ENCODE results near the gene C1orf159.

C1orf159 gene

GRCh38 chr1:1157914-1158710 is 42.2 kb upstream of the C1orf159 start:
- Histone ChIP-seq H4K20me1 (ENCODE audit: insufficient read depth, low read length) (no peaks in the 10 kb centered on the region), H3K9me2 (replicated peaks; ENCODE audit: insufficient read depth, low read length) (no peaks in the 10 kb centered on the region), H3K4me2 (ENCODE audit: low read depth, low read length) (peak overlapping the region; percentile 98), H3K79me2 (ENCODE audit: low read length) (no peaks in the 10 kb centered on the region), H2AFZ (ENCODE audit: low read length) (peak overlapping the region; percentile 88), H3K4me3 (ENCODE audit: low read length) (peak overlapping the region; percentile 67), H3K4me1 (ENCODE audit: low read length) (no peaks in the 10 kb centered on the region), H3F3A (ENCODE audit: insufficient read depth, low read length) (no peaks in the 10 kb centered on the region), H3K9me3 (replicated peaks; ENCODE audit: insufficient read depth, low read length) (no peaks in the 10 kb centered on the region), H3K36me3 (replicated peaks; ENCODE audit: insufficient read depth, low read length) (no peaks in the 10 kb centered on the region), H3K27me3 (replicated peaks; ENCODE audit: insufficient read depth, low read length) (peaks cover 88% of the 10 kb centered on the region), H3K9ac (ENCODE audit: low read length) (peak overlapping the region; percentile 56; the same call in 1 of the 2 replicates), H3K27ac (ENCODE audit: low read length) (no peak overlapping the region)
- no peak for TF ChIP-seq CTCF (IDR thresholded peaks at IDR 0.05; ENCODE audit: low read length)
- no peak for TF ChIP-seq EZH2 (optimal IDR thresholded peaks at IDR 0.05; ENCODE audit: low read depth, low read length)
- no peak for TF ChIP-seq EZH2phosphoT487 (IDR thresholded peaks at IDR 0.05; ENCODE audit: low read length)
- no peak for DNase-seq

- TF ChIP-seq EZH2phosphoT487 (IDR thresholded peaks at IDR 0.05; ENCODE audit: low read length), result no peak
- TF ChIP-seq CTCF (IDR thresholded peaks at IDR 0.05; ENCODE audit: low read length), result no peak
- no peak for TF ChIP-seq EZH2 (optimal IDR thresholded peaks at IDR 0.05; ENCODE audit: low read depth, low read length)
- no peak for DNase-seq
- peak overlapping the region; percentile 88 for H2AFZ ChIP-seq (ENCODE audit: low read length)
- H3K27ac ChIP-seq (ENCODE audit: low read length), result no peak overlapping the region
- H3K36me3 ChIP-seq (replicated peaks; ENCODE audit: insufficient read depth, low read length), result no peaks in the 10 kb centered on the region
- peak overlapping the region; percentile 56; the same call in 1 of the 2 replicates for H3K9ac ChIP-seq (ENCODE audit: low read length)
- no peaks in the 10 kb centered on the region for H3F3A ChIP-seq (ENCODE audit: insufficient read depth, low read length)
- peak overlapping the region; percentile 98 for H3K4me2 ChIP-seq (ENCODE audit: low read depth, low read length)
- H3K9me2 ChIP-seq (replicated peaks; ENCODE audit: insufficient read depth, low read length), result no peaks in the 10 kb centered on the region
- H3K79me2 ChIP-seq (ENCODE audit: low read length), result no peaks in the 10 kb centered on the region
- no peaks in the 10 kb centered on the region for H4K20me1 ChIP-seq (ENCODE audit: insufficient read depth, low read length)
- peaks cover 81% of the 10 kb centered on the region for H3K27me3 ChIP-seq (replicated peaks; ENCODE audit: insufficient read depth, low read length)
- H3K9me3 ChIP-seq (replicated peaks; ENCODE audit: insufficient read depth, low read length), result no peaks in the 10 kb centered on the region
- peak overlapping the region; percentile 67 for H3K4me3 ChIP-seq (ENCODE audit: low read length)
- no peaks in the 10 kb centered on the region for H3K4me1 ChIP-seq (ENCODE audit: low read length)
Observed at GRCh38 chr1:1157426-1157913, 41.6 kb upstream of the C1orf159 start.

DNA sequence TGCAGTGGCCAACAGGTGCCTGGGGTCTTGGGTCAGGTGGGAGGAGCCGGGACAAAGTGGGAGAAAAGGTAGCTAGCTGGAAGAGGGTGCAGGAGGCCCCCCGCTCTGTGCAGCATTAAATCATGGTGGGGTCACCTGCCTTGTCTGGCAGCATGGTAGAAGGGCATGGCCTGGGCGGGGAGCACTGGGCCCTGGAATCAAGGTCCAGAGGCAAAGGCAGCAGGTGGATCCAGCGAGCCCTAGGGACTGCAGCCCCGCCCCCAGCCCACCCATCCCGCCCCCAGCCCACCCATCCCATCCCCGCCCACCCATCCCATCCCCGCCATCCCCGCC is 41.1 kb upstream of the C1orf159 start:
- H3K9me2 ChIP-seq (replicated peaks; ENCODE audit: insufficient read depth, low read length), result no peaks in the 10 kb centered on the region
- H3K9me3 ChIP-seq (replicated peaks; ENCODE audit: insufficient read depth, low read length), result no peaks in the 10 kb centered on the region
- no peaks in the 10 kb centered on the region for H3K79me2 ChIP-seq (ENCODE audit: low read length)
- H3K4me1 ChIP-seq (ENCODE audit: low read length), result no peaks in the 10 kb centered on the region
- no peak overlapping the region for H3K27ac ChIP-seq (ENCODE audit: low read length)
- H3K36me3 ChIP-seq (replicated peaks; ENCODE audit: insufficient read depth, low read length), result no peaks in the 10 kb centered on the region
- H3K4me2 ChIP-seq (ENCODE audit: low read depth, low read length), result no peak overlapping the region
- no peaks in the 10 kb centered on the region for H4K20me1 ChIP-seq (ENCODE audit: insufficient read depth, low read length)
- H3K9ac ChIP-seq (ENCODE audit: low read length), result no peak overlapping the region
- peaks cover 77% of the 10 kb centered on the region for H3K27me3 ChIP-seq (replicated peaks; ENCODE audit: insufficient read depth, low read length)
- H3F3A ChIP-seq (ENCODE audit: insufficient read depth, low read length), result no peaks in the 10 kb centered on the region
- DNase-seq, result no peak
- no peak overlapping the region for H2AFZ ChIP-seq (ENCODE audit: low read length)
- TF ChIP-seq CTCF (IDR thresholded peaks at IDR 0.05; ENCODE audit: low read length), result no peak
- TF ChIP-seq EZH2 (optimal IDR thresholded peaks at IDR 0.05; ENCODE audit: low read depth, low read length), result no peak
- TF ChIP-seq EZH2phosphoT487 (IDR thresholded peaks at IDR 0.05; ENCODE audit: low read length), result no peak
- no peak overlapping the region for H3K4me3 ChIP-seq (ENCODE audit: low read length)
